ENCODE data around the gene KPNA3.

KPNA3 gene

GRCh38 chr13:49828453-49828852, 36.0 kb upstream of the KPNA3 start:
- no peak overlapping the region for H3K27ac ChIP-seq (ENCODE audit: low read depth, low read length)
- no peaks in the 10 kb centered on the region for H3K9me2 ChIP-seq (replicated peaks; ENCODE audit: control insufficient read depth, low read length)
- no peaks in the 10 kb centered on the region for H3K4me1 ChIP-seq (ENCODE audit: control insufficient read depth, low read length)
- TF ChIP-seq, protein P1, sequence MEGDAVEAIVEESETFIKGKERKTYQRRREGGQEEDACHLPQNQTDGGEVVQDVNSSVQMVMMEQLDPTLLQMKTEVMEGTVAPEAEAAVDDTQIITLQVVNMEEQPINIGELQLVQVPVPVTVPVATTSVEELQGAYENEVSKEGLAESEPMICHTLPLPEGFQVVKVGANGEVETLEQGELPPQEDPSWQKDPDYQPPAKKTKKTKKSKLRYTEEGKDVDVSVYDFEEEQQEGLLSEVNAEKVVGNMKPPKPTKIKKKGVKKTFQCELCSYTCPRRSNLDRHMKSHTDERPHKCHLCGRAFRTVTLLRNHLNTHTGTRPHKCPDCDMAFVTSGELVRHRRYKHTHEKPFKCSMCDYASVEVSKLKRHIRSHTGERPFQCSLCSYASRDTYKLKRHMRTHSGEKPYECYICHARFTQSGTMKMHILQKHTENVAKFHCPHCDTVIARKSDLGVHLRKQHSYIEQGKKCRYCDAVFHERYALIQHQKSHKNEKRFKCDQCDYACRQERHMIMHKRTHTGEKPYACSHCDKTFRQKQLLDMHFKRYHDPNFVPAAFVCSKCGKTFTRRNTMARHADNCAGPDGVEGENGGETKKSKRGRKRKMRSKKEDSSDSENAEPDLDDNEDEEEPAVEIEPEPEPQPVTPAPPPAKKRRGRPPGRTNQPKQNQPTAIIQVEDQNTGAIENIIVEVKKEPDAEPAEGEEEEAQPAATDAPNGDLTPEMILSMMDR (IDR thresholded peaks at IDR 0.05; ENCODE audit: low read depth, low read length, poor library complexity, severe bottlenecking), result no peak
- H4K20me1 ChIP-seq (ENCODE audit: control insufficient read depth, insufficient read depth, low read depth, low read length), result no peaks in the 10 kb centered on the region
- H3K9me3 ChIP-seq (ENCODE audit: control insufficient read depth, insufficient read depth, low read length), result no peaks in the 10 kb centered on the region
- no peak overlapping the region for H3K4me3 ChIP-seq (ENCODE audit: low read length)
- H3F3A ChIP-seq (ENCODE audit: control insufficient read depth, insufficient read depth), result no peaks in the 10 kb centered on the region
- H3K27me3 ChIP-seq (ENCODE audit: control insufficient read depth, low read length), result peaks cover 3% of the 10 kb centered on the region; the same call in 1 of the 2 replicates
- H3K36me3 ChIP-seq (ENCODE audit: control insufficient read depth, low read length), result no peaks in the 10 kb centered on the region
- no peak overlapping the region for H3K4me2 ChIP-seq (ENCODE audit: low read length)
- H3K79me2 ChIP-seq (ENCODE audit: control insufficient read depth, low read length), result no peaks in the 10 kb centered on the region

GRCh38 chr13:49827891-49828290, 35.4 kb upstream of the KPNA3 start:
- Histone ChIP-seq H4K20me1 (ENCODE audit: control insufficient read depth, insufficient read depth, low read depth, low read length) (no peaks in the 10 kb centered on the region), H3K36me3 (ENCODE audit: control insufficient read depth, low read length) (no peaks in the 10 kb centered on the region), H3K27me3 (ENCODE audit: control insufficient read depth, low read length) (peaks cover 3% of the 10 kb centered on the region; the same call in 1 of the 2 replicates), H3K4me1 (ENCODE audit: control insufficient read depth, low read length) (no peaks in the 10 kb centered on the region), H3K4me2 (ENCODE audit: low read length) (no peak overlapping the region), H3K4me3 (ENCODE audit: low read length) (no peak overlapping the region), H3K9me2 (replicated peaks; ENCODE audit: control insufficient read depth, low read length) (no peaks in the 10 kb centered on the region), H3F3A (ENCODE audit: control insufficient read depth, insufficient read depth) (no peaks in the 10 kb centered on the region), H3K27ac (ENCODE audit: low read depth, low read length) (no peak overlapping the region), H3K9me3 (ENCODE audit: control insufficient read depth, insufficient read depth, low read length) (no peaks in the 10 kb centered on the region), H3K79me2 (ENCODE audit: control insufficient read depth, low read length) (no peaks in the 10 kb centered on the region)
- TF ChIP-seq EZH2phosphoT487 (IDR thresholded peaks at IDR 0.05; ENCODE audit: borderline replicate concordance, low read length), result no peak
- TF ChIP-seq, protein P1 (IDR thresholded peaks at IDR 0.05; ENCODE audit: low read depth, low read length, poor library complexity, severe bottlenecking), result no peak

DNA sequence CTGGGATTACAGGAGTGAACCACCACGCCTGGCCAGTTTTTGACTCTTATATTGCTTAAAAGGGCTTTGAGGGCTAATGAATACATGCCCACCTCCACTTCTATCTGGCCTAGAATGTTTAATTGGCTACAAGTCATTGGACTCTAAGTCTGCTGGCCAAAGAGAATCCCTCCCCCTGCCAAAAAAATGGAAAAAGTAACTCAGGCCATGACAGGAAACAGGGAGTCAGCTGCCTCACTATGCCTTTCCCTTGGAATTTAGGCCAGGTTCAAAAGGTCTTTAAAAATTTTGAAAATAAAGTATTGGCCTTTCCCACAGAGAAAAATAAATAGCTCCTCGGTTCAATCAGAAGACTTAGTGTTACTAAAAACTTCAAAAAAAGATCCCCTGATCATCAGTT, 34.9 kb upstream of the KPNA3 start:
- TF ChIP-seq, protein P1 (IDR thresholded peaks at IDR 0.05; ENCODE audit: low read depth, low read length, poor library complexity, severe bottlenecking), result no peak
- no peak for TF ChIP-seq EZH2phosphoT487 (IDR thresholded peaks at IDR 0.05; ENCODE audit: borderline replicate concordance, low read length)
- no peak overlapping the region for H3K4me2 ChIP-seq (ENCODE audit: low read length)
- H3K4me1 ChIP-seq (ENCODE audit: control insufficient read depth, low read length), result no peaks in the 10 kb centered on the region
- peaks cover 3% of the 10 kb centered on the region; the same call in 1 of the 2 replicates for H3K27me3 ChIP-seq (ENCODE audit: control insufficient read depth, low read length)
- no peaks in the 10 kb centered on the region for H4K20me1 ChIP-seq (ENCODE audit: control insufficient read depth, insufficient read depth, low read depth, low read length)
- no peaks in the 10 kb centered on the region for H3K79me2 ChIP-seq (ENCODE audit: control insufficient read depth, low read length)
- no peaks in the 10 kb centered on the region for H3F3A ChIP-seq (ENCODE audit: control insufficient read depth, insufficient read depth)
- H3K27ac ChIP-seq (ENCODE audit: low read depth, low read length), result no peak overlapping the region
- no peaks in the 10 kb centered on the region for H3K9me2 ChIP-seq (replicated peaks; ENCODE audit: control insufficient read depth, low read length)
- no peaks in the 10 kb centered on the region for H3K36me3 ChIP-seq (ENCODE audit: control insufficient read depth, low read length)
- H3K4me3 ChIP-seq (ENCODE audit: low read length), result no peak overlapping the region
- H3K9me3 ChIP-seq (ENCODE audit: control insufficient read depth, insufficient read depth, low read length), result no peaks in the 10 kb centered on the region
